Glutamatergic neuron (in vitro differentiated cells): ENCODE results near the gene VPS50. TPM values are rescaled to one million over a fixed set of nuclear protein-coding genes. Genes with fewer than 3 reads are reported as not detected.

Experiments used
- DNase-seq: peaks from one replicate; pipeline ENCODE4 v3.0.0; 2022
- H3K27ac Mint-ChIP-seq: one replicate; pipeline ENCODE4 v1.8.0; 2020; ENCODE audit warnings: mild to moderate bottlenecking, mixed read lengths, inconsistent platforms; ENCODE audit not compliant: unreplicated experiment
- H3K27me3 Mint-ChIP-seq: one replicate; pipeline ENCODE4 v1.8.0; 2020; ENCODE audit warnings: mild to moderate bottlenecking, moderate library complexity, mixed read lengths, inconsistent platforms; ENCODE audit not compliant: unreplicated experiment
- H3K36me3 Mint-ChIP-seq: one replicate; pipeline ENCODE4 v1.8.0; 2020; ENCODE audit warnings: mild to moderate bottlenecking, mixed read lengths, inconsistent platforms; ENCODE audit not compliant: unreplicated experiment
- H3K4me1 Mint-ChIP-seq: one replicate; pipeline ENCODE4 v1.8.0; 2020; ENCODE audit warnings: mild to moderate bottlenecking, low read depth, mixed read lengths, inconsistent platforms; ENCODE audit not compliant: unreplicated experiment
- H3K4me3 Mint-ChIP-seq: one replicate; pipeline ENCODE4 v1.8.0; 2020; ENCODE audit warnings: mild to moderate bottlenecking, mixed read lengths, inconsistent platforms; ENCODE audit not compliant: unreplicated experiment
- H3K9me3 Mint-ChIP-seq: one replicate; pipeline ENCODE4 v1.8.0; 2020; ENCODE audit warnings: mild to moderate bottlenecking, moderate library complexity, mixed read lengths, inconsistent platforms; ENCODE audit not compliant: unreplicated experiment
- total RNA-seq: library from RNA; stranded (reverse); fragmentation: NEBNext Ultra II Directional; extraction: Animal tissue kit (Norgen Biotek cat#: 25700); gene quantifications from one replicate; pipeline ENCODE4 v1.2.1, GENCODE V29; 2021; ENCODE audit not compliant: unreplicated experiment
- TF ChIP-seq, protein P1 (sequence below): fragments of 200-600 bp; sonication (generic); IDR thresholded peaks from one replicate; pipeline ENCODE4 v1.5.0; 2021; ENCODE audit not compliant: partially characterized antibody, unreplicated experiment

The VPS50 gene
- total RNA-seq, 1 donor from 2014 or later, result 31.7 TPM

DNA sequence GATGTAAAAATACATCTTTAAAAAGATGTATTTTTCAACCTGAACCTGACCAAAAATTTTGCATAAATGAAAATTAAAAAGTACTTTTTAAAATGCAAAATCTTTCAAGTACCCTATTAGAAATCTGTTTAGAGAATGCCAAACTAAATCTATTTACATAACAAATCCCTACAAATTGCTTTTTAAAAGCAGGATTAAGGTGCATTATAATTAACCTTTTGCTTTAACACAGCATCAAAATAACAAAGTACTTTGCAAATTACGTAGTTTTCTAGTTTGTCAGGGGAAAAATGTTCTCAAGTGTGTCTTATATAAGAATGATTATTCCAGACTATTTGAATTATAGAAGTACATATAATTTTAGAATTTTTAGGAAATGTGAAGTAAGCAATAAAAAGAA, 160.8 kb downstream of the VPS50 start:
- peaks cover 1% of the 10 kb centered on the region for H3K9me3 Mint-ChIP-seq
- H3K4me1 Mint-ChIP-seq, result no peaks in the 10 kb centered on the region
- H3K36me3 Mint-ChIP-seq, result no peaks in the 10 kb centered on the region
- H3K27ac Mint-ChIP-seq, result no peak overlapping the region
- DNase-seq, result no peak
- no peak overlapping the region for H3K4me3 Mint-ChIP-seq
- TF ChIP-seq, protein P1, sequence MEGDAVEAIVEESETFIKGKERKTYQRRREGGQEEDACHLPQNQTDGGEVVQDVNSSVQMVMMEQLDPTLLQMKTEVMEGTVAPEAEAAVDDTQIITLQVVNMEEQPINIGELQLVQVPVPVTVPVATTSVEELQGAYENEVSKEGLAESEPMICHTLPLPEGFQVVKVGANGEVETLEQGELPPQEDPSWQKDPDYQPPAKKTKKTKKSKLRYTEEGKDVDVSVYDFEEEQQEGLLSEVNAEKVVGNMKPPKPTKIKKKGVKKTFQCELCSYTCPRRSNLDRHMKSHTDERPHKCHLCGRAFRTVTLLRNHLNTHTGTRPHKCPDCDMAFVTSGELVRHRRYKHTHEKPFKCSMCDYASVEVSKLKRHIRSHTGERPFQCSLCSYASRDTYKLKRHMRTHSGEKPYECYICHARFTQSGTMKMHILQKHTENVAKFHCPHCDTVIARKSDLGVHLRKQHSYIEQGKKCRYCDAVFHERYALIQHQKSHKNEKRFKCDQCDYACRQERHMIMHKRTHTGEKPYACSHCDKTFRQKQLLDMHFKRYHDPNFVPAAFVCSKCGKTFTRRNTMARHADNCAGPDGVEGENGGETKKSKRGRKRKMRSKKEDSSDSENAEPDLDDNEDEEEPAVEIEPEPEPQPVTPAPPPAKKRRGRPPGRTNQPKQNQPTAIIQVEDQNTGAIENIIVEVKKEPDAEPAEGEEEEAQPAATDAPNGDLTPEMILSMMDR, result no peak
- peaks cover 2% of the 10 kb centered on the region for H3K27me3 Mint-ChIP-seq

DNA sequence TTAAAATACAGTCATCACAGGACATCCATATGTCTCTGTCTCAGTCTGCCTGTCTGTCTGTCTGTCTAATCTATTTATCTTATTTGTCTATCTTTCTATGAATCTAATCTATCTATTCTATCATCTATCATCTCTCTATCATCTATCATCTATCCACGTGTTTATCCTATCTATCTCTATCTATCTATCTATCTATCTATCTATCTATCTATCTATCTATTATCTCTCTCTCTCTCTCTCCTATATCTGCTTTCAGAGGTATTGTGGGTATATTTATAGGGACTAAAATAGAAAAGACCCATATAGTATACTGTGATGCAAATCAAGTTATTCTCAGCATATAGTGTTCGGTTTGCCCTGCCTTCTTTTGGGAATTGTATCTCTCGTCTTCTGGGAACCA, 167.5 kb downstream of the VPS50 start:
- DNase-seq, result no peak
- no peak overlapping the region for H3K4me3 Mint-ChIP-seq
- peaks cover 4% of the 10 kb centered on the region for H3K9me3 Mint-ChIP-seq
- no peaks in the 10 kb centered on the region for H3K4me1 Mint-ChIP-seq
- TF ChIP-seq, protein P1, result no peak
- no peaks in the 10 kb centered on the region for H3K27me3 Mint-ChIP-seq
- no peak overlapping the region for H3K27ac Mint-ChIP-seq
- no peaks in the 10 kb centered on the region for H3K36me3 Mint-ChIP-seq

DNA sequence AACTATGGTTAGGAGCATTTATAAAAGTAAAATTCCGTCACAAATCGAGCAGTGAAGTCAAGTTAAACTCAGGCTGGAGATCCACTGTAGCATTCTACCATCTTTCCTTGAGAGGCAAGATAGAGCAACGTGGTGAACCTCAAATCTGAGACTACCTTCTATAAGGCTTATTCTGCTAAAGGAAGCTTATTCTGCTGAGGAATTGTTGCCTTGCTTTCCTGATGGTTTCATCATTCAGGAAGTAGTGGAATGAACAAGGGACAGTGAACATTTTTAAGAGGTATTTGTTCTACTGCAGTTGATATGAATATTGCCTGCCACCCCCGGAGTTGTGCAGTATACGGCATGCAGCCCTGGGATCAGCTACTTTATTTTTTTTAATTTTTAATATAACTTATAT, 170.8 kb downstream of the VPS50 start:
- Mint-ChIP-seq H3K9me3 (peaks cover 6% of the 10 kb centered on the region), H3K27ac (no peak overlapping the region), H3K4me3 (no peak overlapping the region), H3K36me3 (no peaks in the 10 kb centered on the region), H3K4me1 (no peaks in the 10 kb centered on the region), H3K27me3 (no peaks in the 10 kb centered on the region)
- no peak for DNase-seq
- TF ChIP-seq, protein P1, result no peak

GRCh38 chr7:93407239-93407638, 175.1 kb downstream of the VPS50 start:
- H3K4me1 Mint-ChIP-seq, result no peaks in the 10 kb centered on the region
- TF ChIP-seq, protein P1, result no peak
- H3K4me3 Mint-ChIP-seq, result no peak overlapping the region
- H3K27ac Mint-ChIP-seq, result no peak overlapping the region
- no peak for DNase-seq
- H3K27me3 Mint-ChIP-seq, result no peaks in the 10 kb centered on the region
- H3K9me3 Mint-ChIP-seq, result peaks cover 4% of the 10 kb centered on the region
- H3K36me3 Mint-ChIP-seq, result no peaks in the 10 kb centered on the region

DNA sequence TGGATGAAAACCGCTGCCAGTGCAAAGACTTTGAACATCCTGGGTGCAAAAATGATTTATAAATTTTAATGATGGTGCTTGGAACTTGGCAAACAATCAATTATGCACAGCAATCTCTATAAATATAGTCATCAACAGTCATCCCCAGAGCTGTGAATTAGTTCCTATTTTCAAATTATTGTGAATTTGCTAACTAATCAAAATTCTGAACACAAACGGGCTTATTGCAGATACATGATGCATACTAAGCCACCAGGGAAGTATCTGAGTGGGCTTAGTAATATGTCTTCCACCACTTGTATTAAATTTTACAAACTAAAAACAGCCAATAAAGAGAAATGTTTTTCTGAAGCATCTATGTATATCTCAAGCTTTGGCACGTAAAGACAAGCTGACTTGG, 177.2 kb downstream of the VPS50 start:
- no peak for DNase-seq
- Mint-ChIP-seq H3K27ac (no peak overlapping the region), H3K4me3 (no peak overlapping the region), H3K27me3 (no peaks in the 10 kb centered on the region), H3K4me1 (no peaks in the 10 kb centered on the region), H3K9me3 (peaks cover 3% of the 10 kb centered on the region), H3K36me3 (no peaks in the 10 kb centered on the region)
- TF ChIP-seq, protein P1, result no peak

Other genes with a start within 250 kb of the VPS50 start
- not detected for gene SAMD9, start 114.4 kb upstream of the VPS50 start, total RNA-seq
- gene SAMD9L, start 84.0 kb upstream of the VPS50 start, total RNA-seq, result not detected
- not detected for gene HEPACAM2, start 5.9 kb upstream of the VPS50 start, total RNA-seq